K562 (cell line): Measurements from ENCODE around the gene KRABD2.

ENCODE experiments used
- ATAC-seq: fragments of 200-7000 bp; cut with Tn5 transposase; 3 replicates; pipeline ENCODE4 v1.9.1; 2020; ENCODE audit warnings: moderate library complexity
- BruUV-seq: library from RNA; stranded (reverse); fragments of 400-500 nt; replicated peaks from 2 replicates; lab custom pipeline; 2021; lab: Mats Ljungman, UMichigan
- CTCF ChIA-PET: fragments of 300-600 bp; formaldehyde crosslinking; extraction: SDS; loops from one replicate; lab custom pipeline; 2021; ENCODE audit warnings: low intra/inter-chr PET ratio; lab: Yijun Ruan, JAX
- POLR2A ChIA-PET: fragments of 300-600, 350-650 bp; sonication (Branson Sonifier 250); formaldehyde crosslinking; extraction: SDS; loops from one replicate; lab custom pipeline; 2021; ENCODE audit warnings: antibody characterized with exemption, inconsistent platforms; lab: Yijun Ruan, JAX
- DNase-seq, 4 experiments: peaks; one replicate each; pipeline versions ENCODE4 v3.0.0 to v3.0.0-alpha.2; 2011 to 2018; ENCODE audit warnings: low spot score in 3 of 4, mixed read lengths in 3 of 4; ENCODE audit errors: extremely low read depth in 1 of 4
- FAIRE-seq: peaks from 2 replicates; lab custom pipeline; 2011; peaks lifted over from hg19 to GRCh38; lab: Jason Lieb, UNC
- H2AFZ ChIP-seq: 2 replicates; pipeline ENCODE4 v1.6.0; 2011; ENCODE audit warnings: low read depth, low read length, control low read depth, inconsistent platforms
- H3K27ac ChIP-seq: fragments of 200-600 bp; 3 replicates; pipeline ENCODE4 v1.8.0; 2011; ENCODE audit warnings: low read depth, mild to moderate bottlenecking, control low read depth, inconsistent platforms, low read length, moderate library complexity, mixed read lengths; ENCODE audit errors: extremely low read depth
- H3K27me3 ChIP-seq, 2 experiments: fragments of 300-600 bp in 1 of 2; 2 replicates in 1 of 2; 3 replicates in 1 of 2; pipeline versions ENCODE4 v1.6.0 to v1.8.0; 2011; ENCODE audit warnings: inconsistent platforms in 2 of 2, low read length in 2 of 2, mild to moderate bottlenecking in 1 of 2, mixed read lengths in 1 of 2, moderate library complexity in 1 of 2; ENCODE audit not compliant: control insufficient read depth in 2 of 2, insufficient read depth in 2 of 2
- H3K36me3 ChIP-seq: fragments of 300-600 bp; 3 replicates; pipeline ENCODE4 v1.8.0; 2011; ENCODE audit warnings: mild to moderate bottlenecking, low read length, inconsistent platforms; ENCODE audit not compliant: control insufficient read depth, insufficient read depth
- H3K4me1 ChIP-seq, 2 experiments: fragments of 200-600 bp in 1 of 2; replicated peaks in 1 of 2; 2 replicates in 1 of 2; 3 replicates in 1 of 2; pipeline versions ENCODE4 v1.5.1 to v1.8.0; 2011; ENCODE audit warnings: inconsistent platforms in 2 of 2, low read length in 2 of 2, mild to moderate bottlenecking in 1 of 2, mixed read lengths in 1 of 2, moderate library complexity in 1 of 2; ENCODE audit not compliant: control insufficient read depth in 2 of 2, insufficient read depth in 2 of 2
- H3K4me2 ChIP-seq: 2 replicates; pipeline ENCODE4 v1.6.1; 2011; ENCODE audit warnings: low read length, control low read depth, inconsistent platforms, mixed read lengths; ENCODE audit not compliant: insufficient read depth
- H3K4me3 ChIP-seq: fragments of 200-600 bp; sonication (generic), shearing (Covaris generic); 2 replicates; pipeline ENCODE4 v1.5.1; 2016; ENCODE audit warnings: control low read depth, inconsistent platforms
- H3K79me2 ChIP-seq: fragments of 200-600 bp; 3 replicates; pipeline ENCODE4 v1.8.0; 2011; ENCODE audit warnings: low read length, inconsistent platforms; ENCODE audit not compliant: control insufficient read depth, insufficient read depth
- H3K9ac ChIP-seq, 2 experiments: 2 replicates each; pipeline versions ENCODE4 v1.6.0 to v1.6.1; 2011; ENCODE audit warnings: low read depth in 2 of 2, low read length in 2 of 2, control low read depth in 1 of 2, inconsistent platforms in 1 of 2, mild to moderate bottlenecking in 1 of 2, mixed read lengths in 1 of 2; ENCODE audit not compliant: insufficient read depth in 1 of 2
- H3K9me1 ChIP-seq: one replicate; pipeline ENCODE4 v1.6.0; 2011; ENCODE audit warnings: inconsistent platforms, mild to moderate bottlenecking, low read length, moderate library complexity; ENCODE audit not compliant: control insufficient read depth, insufficient read depth
- H3K9me3 ChIP-seq: replicated peaks from 2 replicates; pipeline ENCODE4 v1.5.1; 2011; ENCODE audit warnings: low read depth, low read length, inconsistent platforms; ENCODE audit not compliant: control insufficient read depth, insufficient read depth
- H4K20me1 ChIP-seq: replicated peaks from 2 replicates; pipeline ENCODE4 v1.6.1; 2011; ENCODE audit warnings: low read length, inconsistent platforms, mixed read lengths; ENCODE audit not compliant: control insufficient read depth, insufficient read depth
- DACH1 ChIP-seq: fragments of 450-650 bp; IDR thresholded peaks from 2 replicates; pipeline ENCODE4 v1.6.1; 2018; ENCODE audit not compliant: partially characterized antibody
- FUS ChIP-seq: fragments of 200-400 bp; formaldehyde crosslinking; optimal IDR thresholded peaks from 2 replicates; pipeline ENCODE3; 2017; ENCODE audit warnings: low read depth, low read length
- GATAD2B ChIP-seq: fragments of 450-650 bp; IDR thresholded peaks from 2 replicates; pipeline ENCODE4 v1.6.1; 2017; ENCODE audit warnings: mild to moderate bottlenecking, borderline replicate concordance
- MTA1 ChIP-seq: fragments of 450-650 bp; IDR thresholded peaks from 2 replicates; pipeline ENCODE4 v1.6.1; 2017; ENCODE audit warnings: borderline replicate concordance
- PHTF2 ChIP-seq: fragments of 250-450 bp; sonication (Bioruptor Pico); IDR thresholded peaks from 2 replicates; pipeline ENCODE4 v1.5.0; 2021; ENCODE audit warnings: mild to moderate bottlenecking
- WGBS: fragments of 100-300 bp; shearing (Covaris generic); methylation state at CpG from one replicate; pipeline ENCODE4 v1.1.6; 2016; ENCODE audit warnings: low coverage, mixed read lengths; ENCODE audit not compliant: insufficient coverage; ENCODE audit errors: missing lambda C conversion rate; 5-methylcytosine and 5-hydroxymethylcytosine counted together
- in situ Hi-C: fragments of 300-500 bp; cut with MboI; formaldehyde crosslinking; loops from 4 replicates; pipeline ENCODE4 v1.15.0; 2018; ENCODE audit warnings: inconsistent platforms, mixed read lengths
- intact Hi-C: fragments of 100-400 bp; cut with micrococcal nuclease; formaldehyde crosslinking; loops from 2 replicates; pipeline ENCODE4 v1.14.2; 2022
- TF ChIP-seq, protein P1 (sequence below): fragments of 450-650 bp; IDR thresholded peaks from 2 replicates; pipeline ENCODE4 v1.6.1; 2016; ENCODE audit warnings: antibody characterized with exemption

KRABD2 gene

DNA sequence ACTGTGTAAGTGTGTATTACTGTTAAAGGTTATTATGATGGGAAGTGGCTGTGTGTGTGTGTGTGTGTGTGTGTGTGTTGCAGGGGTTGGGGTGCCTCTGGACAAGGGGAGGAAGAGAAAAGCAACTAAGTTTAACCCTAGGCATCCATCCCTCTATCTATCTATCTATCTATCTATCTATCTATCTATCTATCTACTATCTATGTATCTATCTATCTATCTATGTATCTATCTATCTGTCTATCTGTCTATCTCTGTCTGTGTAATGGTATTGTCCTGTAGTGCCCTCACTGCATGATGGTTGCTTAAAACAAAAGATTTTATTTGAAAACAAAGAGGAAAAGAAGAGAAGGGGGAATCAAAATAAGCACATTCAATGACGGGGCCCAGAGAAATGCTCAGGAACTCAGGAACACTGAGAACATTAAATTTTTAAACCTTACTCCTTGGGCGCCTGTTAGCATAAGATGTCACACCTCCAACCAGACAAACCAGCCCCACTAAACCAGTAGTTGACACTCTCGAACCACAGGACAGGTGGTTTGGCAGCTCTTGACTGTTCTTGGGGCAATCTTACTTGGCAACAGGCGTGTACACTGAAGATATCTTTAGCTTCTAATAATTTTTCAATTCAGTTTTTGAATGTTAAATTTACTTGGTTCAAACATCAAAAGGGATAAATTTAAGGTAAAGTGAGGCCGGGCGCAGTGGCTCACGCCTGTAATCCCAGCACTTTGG, 11.6 kb upstream of the KRABD2 start:
- Histone ChIP-seq H3K9me1 (no peaks in the 10 kb centered on the region), H3K9me3 (no peaks in the 10 kb centered on the region), H3K27ac (no peak overlapping the region), H3K4me2 (peak overlapping the region; percentile 25), H3K36me3 (no peaks in the 10 kb centered on the region), H3K27me3 (no peaks in the 10 kb centered on the region), H4K20me1 (no peaks in the 10 kb centered on the region), H3K9ac (peak overlapping the region in 1 of 2 experiments; percentile 24; a peak in 1 of 4 replicates), H3K79me2 (peaks cover 8% of the 10 kb centered on the region; the same call in 2 of the 3 replicates), H3K4me1 (peaks cover 26 to 45% of the 10 kb centered on the region in 2 experiments; a peak in 4 of 5 replicates), H3K4me3 (no peak overlapping the region), H2AFZ (peak overlapping the region; percentile 44; the same call in 1 of the 2 replicates)
- no peak for FAIRE-seq
- no peak for TF ChIP-seq PHTF2
- TF ChIP-seq GATAD2B = peak; percentile 74; the same call in 1 of the 2 replicates
- no peak for TF ChIP-seq FUS
- peak; percentile 97 for TF ChIP-seq DACH1
- TF ChIP-seq, protein P1, sequence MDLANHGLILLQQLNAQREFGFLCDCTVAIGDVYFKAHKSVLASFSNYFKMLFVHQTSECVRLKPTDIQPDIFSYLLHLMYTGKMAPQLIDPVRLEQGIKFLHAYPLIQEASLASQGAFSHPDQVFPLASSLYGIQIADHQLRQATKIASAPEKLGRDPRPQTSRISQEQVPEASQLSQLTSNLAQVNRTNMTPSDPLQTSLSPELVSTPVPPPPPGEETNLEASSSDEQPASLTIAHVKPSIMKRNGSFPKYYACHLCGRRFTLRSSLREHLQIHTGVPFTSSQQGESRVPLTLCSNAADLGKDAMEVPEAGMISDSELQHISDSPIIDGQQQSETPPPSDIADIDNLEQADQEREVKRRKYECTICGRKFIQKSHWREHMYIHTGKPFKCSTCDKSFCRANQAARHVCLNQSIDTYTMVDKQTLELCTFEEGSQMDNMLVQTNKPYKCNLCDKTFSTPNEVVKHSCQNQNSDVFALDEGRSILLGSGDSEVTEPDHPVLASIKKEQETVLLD = 0 out of 2 replicates have a peak, but pooled peaks have one; percentile 37
- TF ChIP-seq MTA1 = peak; percentile 58; the same call in 1 of the 2 replicates
- ChIA-PET CTCF (interaction anchor here (0.6 kb wide), 1 partner anchor 113 kb away, joined by 3 read pairs; no protein-coding TSS in a partner anchor), POLR2A (interaction anchor here (1.0 to 1.3 kb wide), 2 partner anchors 11 to 24 kb away, joined by 3 to 5 read pairs; partner anchors contain the start of gene KRABD2)
- intact Hi-C loops = loop anchor here (10.0 kb wide), 1 partner anchor 163 kb away; no protein-coding TSS in a partner anchor
- no TSS peak for BruUV-seq
- DNase-seq = no peak
- 78% methylated on average over 7 of the region's 7 CpGs for WGBS
- in situ Hi-C loops = loop anchor here (25.0 kb wide), 1 partner anchor 1149 kb away; no protein-coding TSS in a partner anchor
- no peak for ATAC-seq
